ENCODE results near the gene NPB.
A peak's percentile ranks its signal among the peaks of the same experiment; 100 is the strongest.
"Not testable (repeated sequence)": the region's sequence is repeated elsewhere in the genome, so short reads cannot be mapped to it uniquely, and the experiment has no call there.

Gene NPB

GRCh38 chr17:81907219-81908145, 5.4 kb downstream of the NPB start:
- DNase-seq, result no peak
- intact Hi-C loops (cut with DNase I), result no loop called here

GRCh38 chr17:81908793-81909192, 6.8 kb downstream of the NPB start:
- intact Hi-C loops (cut with DNase I), result no loop called here

GRCh38 chr17:81909231-81909630, 7.2 kb downstream of the NPB start:
- intact Hi-C loops (cut with DNase I), result no loop called here
- no peak for DNase-seq

More at GRCh38 chr17:81908793-81909192, 6.8 kb downstream of the NPB start:
- DNase-seq, result no peak

- intact Hi-C loops (cut with DNase I), result no loop called here
- no peak for DNase-seq
Observed at GRCh38 chr17:81909966-81910839, 8.2 kb downstream of the NPB start.

- DNase-seq, result peak in 5 of 42 donors; percentile 16 to 55 (median 38)
- intact Hi-C loops (cut with DNase I), result no loop called here
Observed at GRCh38 chr17:81910840-81911276, 8.8 kb downstream of the NPB start.

GRCh38 chr17:81911277-81911961, 9.4 kb downstream of the NPB start, which contains the start of gene PCYT2:
TSS of gene PCYT2 (minus strand) at chr17:81911399. CDS start at chr17:81911355, 44 bp downstream.
- intact Hi-C loops (cut with DNase I), result no loop called here
- DNase-seq, result peak; percentile 83 to 97 (median 95)

GRCh38 chr17:81911969-81912368, 9.9 kb downstream of the NPB start:
- no peak for DNase-seq

GRCh38 chr17:81912441-81913309, 10.6 kb downstream of the NPB start:
- intact Hi-C loops (cut with DNase I), result no loop called here
- DNase-seq, result no peak

More at GRCh38 chr17:81911969-81912368, 9.9 kb downstream of the NPB start:
- intact Hi-C loops (cut with DNase I), result no loop called here

- DNase-seq, result no peak
- intact Hi-C loops (cut with DNase I), result no loop called here
Observed at GRCh38 chr17:81913394-81914102, 11.5 kb downstream of the NPB start.

- no peak for DNase-seq
- intact Hi-C loops (cut with DNase I), result no loop called here
Observed at GRCh38 chr17:81914103-81914850, 12.2 kb downstream of the NPB start.

- intact Hi-C loops (cut with DNase I), result no loop called here
Observed at GRCh38 chr17:81915331-81915730, 13.3 kb downstream of the NPB start.

GRCh38 chr17:81916234-81917001, 14.4 kb downstream of the NPB start:
- DNase-seq, result no peak
- intact Hi-C loops (cut with DNase I), result no loop called here

More at GRCh38 chr17:81915331-81915730, 13.3 kb downstream of the NPB start:
- no peak for DNase-seq

GRCh38 chr17:81917565-81918332, 15.7 kb downstream of the NPB start, which contains the start of gene SIRT7:
TSS of gene SIRT7 (minus strand) at chr17:81918176. CDS start at chr17:81918131, 45 bp downstream.
- intact Hi-C loops (cut with DNase I), result no loop called here
- peak in 41 of 42 donors; percentile 45 to 90 (median 76) for DNase-seq

GRCh38 chr17:81918333-81918669, 16.3 kb downstream of the NPB start:
- intact Hi-C loops (cut with DNase I); DNase-seq: not testable (repeated sequence)

- intact Hi-C loops (cut with DNase I), result no loop called here
- no peak for DNase-seq
Observed at GRCh38 chr17:81918832-81919545, 17.0 kb downstream of the NPB start.

All from head of caudate nucleus (tissue), 42 donors.